COR-L47 (cell line): ENCODE results near the gene SH2D7.

Source experiments
- DNase-seq: peaks from one replicate; lab custom pipeline; 2025; lab: John Stamatoyannopoulos, UW

Gene SH2D7

GRCh38 chr15:78092261-78093041 is at the start of gene SH2D7:
SH2D7 (plus strand) TSS chr15:78092561; CDS start chr15:78092585, 24 bp downstream.
- no peak for DNase-seq

- DNase-seq, result no peak
These were observed 47.8 kb upstream of the SH2D7 start for GRCh38 chr15:78044407-78045155.

- DNase-seq, result no peak
These were observed 47.2 kb upstream of the SH2D7 start for GRCh38 chr15:78045189-78045588.

GRCh38 chr15:78046796-78047341 is 45.5 kb upstream of the SH2D7 start:
- DNase-seq, result no peak

- no peak for DNase-seq
These were observed 44.4 kb upstream of the SH2D7 start for GRCh38 chr15:78047761-78048627.

GRCh38 chr15:78048628-78048920 is 43.8 kb upstream of the SH2D7 start:
- DNase-seq, result no peak

- no peak for DNase-seq
These were observed 42.5 kb upstream of the SH2D7 start for GRCh38 chr15:78049691-78050440.

GRCh38 chr15:78050441-78050809 is 41.9 kb upstream of the SH2D7 start:
- no peak for DNase-seq

DNA sequence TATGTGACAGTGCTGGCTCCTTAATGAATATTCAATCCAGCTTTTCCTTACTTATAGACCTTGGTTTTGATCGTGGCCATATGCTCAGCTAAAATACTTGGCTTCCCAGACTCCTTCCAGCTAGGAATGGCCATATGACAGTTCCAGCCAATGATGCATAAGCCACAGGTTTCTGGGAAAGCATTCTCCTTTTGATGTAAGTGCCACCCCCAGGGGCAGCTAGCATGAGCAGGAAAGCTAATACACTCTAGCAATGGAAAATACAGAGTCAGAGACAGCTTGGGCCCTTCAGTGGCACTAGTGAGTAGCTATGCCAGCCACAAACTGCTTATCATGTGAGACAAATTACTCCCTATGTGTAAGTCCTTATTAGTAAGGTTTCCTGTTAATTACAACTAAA is 41.5 kb upstream of the SH2D7 start:
- no peak for DNase-seq

GRCh38 chr15:78051596-78051995 is 40.8 kb upstream of the SH2D7 start:
- DNase-seq, result no peak

GRCh38 chr15:78052001-78052401 is 40.4 kb upstream of the SH2D7 start:
- DNase-seq, result no peak

- no peak for DNase-seq
These were observed 39.8 kb upstream of the SH2D7 start for GRCh38 chr15:78052545-78052944.

DNA sequence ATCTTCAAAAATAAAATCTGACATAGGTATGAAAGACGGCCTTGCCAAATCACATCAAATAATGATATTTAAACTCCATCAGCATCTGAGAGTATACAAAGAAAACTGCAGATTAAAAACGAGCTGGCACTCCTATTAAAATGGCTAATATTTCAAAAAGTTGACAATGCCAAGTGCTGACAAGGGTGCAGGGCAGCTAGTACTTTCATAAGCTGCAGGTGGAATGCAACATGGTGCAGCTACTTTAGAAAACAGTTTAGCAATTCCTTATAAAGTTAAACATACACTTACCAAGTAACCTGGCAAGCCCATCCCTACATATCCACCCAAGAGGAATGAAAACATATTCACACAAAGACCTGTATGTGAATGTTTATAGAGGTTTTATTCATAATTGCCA is 37.8 kb upstream of the SH2D7 start:
- DNase-seq, result no peak

DNA sequence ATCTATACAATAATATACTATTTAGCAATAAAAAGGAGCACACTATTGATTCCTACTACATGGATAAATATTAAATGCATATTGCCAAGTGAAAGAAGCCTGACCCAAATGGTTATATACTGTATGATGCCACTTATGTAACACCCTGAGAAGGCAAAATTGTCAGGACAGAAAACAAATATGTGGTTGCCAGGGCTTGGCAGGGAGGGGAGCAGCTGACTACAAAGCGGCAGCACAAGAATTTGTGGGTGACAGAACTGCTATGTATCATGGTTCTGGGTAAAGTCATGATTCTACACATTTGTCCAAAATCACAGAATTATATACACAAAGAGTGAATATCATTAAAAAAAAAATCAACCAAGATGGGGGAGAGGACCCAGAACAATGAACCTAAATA is 37.4 kb upstream of the SH2D7 start:
- DNase-seq, result no peak

- no peak for DNase-seq
These were observed 36.2 kb upstream of the SH2D7 start for GRCh38 chr15:78055919-78056713.

- no peak for DNase-seq
These were observed 35.6 kb upstream of the SH2D7 start for GRCh38 chr15:78056714-78057269.

DNA sequence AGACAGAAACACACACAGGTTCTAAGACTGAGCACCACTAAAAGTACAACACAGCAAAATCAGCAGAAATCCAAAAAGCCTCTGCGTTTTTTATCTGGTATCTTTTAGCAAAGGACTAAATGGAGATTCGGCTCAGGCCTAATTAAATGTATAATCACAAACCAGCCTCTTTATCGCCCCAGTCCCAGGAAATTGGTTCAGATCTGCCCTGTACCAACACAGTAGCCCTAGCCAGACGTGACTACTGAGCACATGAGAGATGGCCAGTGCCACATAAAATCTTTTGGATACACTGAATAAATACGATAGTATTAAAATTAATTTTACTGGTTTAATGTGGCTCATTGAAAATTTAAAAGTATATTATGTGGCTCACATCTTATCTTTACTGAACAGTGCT is 34.6 kb upstream of the SH2D7 start:
- no peak for DNase-seq

GRCh38 chr15:78058401-78058935 is 33.9 kb upstream of the SH2D7 start:
- DNase-seq, result no peak

GRCh38 chr15:78059110-78059839 is 33.1 kb upstream of the SH2D7 start:
- DNase-seq, result no peak

DNA sequence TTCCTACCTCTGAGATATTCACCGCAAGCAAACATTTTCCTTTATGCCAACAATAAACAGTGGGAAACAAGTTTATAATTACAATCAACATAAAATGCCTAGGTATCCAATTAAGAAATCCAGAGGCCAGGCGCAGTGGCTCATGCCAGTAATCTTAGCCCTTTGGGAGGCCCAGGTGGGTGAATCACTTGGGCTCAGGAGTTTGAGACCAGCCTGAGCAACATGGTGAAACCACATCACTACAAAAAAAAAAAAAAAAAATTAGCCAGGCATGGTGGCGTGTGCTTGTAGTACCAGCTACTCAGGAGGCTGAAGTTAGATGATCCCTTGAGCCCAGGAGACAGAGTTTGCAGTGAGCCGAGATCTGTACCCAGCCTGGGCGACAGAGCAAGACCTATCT is 32.1 kb upstream of the SH2D7 start:
- no peak for DNase-seq
